ENCODE measurements around the gene PAPOLG. TPM values are rescaled to one million over a fixed set of nuclear protein-coding genes. Genes with fewer than 3 reads are reported as not detected.

The PAPOLG gene
- total and polyA plus RNA-seq, 2 of the 4 experiments (the other 2 are of a cell fraction) = 3.5 to 12.4 TPM

- no TSS peak for BruUV-seq (replicated peaks)
- no peaks in the 10 kb centered on the region for H3K79me1 ChIP-seq (ENCODE audit: low read depth in 1 of 2, low read length in 2 of 2)
- intact Hi-C loops (cut with micrococcal nuclease) (no loop called here), in situ Hi-C loops (cut with MboI; ENCODE audit: low sequenced_read_pairs) (no loop called here), dilution Hi-C loops (cut with HindIII; ENCODE audit: low sequenced_read_pairs, unreplicated experiment) (no loop called here)
- no peaks in the 10 kb centered on the region for H4K20me1 ChIP-seq (ENCODE audit: insufficient read depth, low read length)
- no peak overlapping the region for H4K5ac ChIP-seq (ENCODE audit: low read depth, low read length)
- no peak overlapping the region for H3K9ac ChIP-seq (ENCODE audit: low read depth, low read length)
- no peak overlapping the region for H2AK9ac ChIP-seq (replicated peaks; ENCODE audit: low read depth, low read length, poor library complexity)
- no peak overlapping the region for H2AK5ac ChIP-seq (ENCODE audit: low read depth, low read length)
- CTCF ChIA-PET = interaction anchor here (0.6 kb wide), 1 partner anchor 168 kb away, joined by 3 read pairs; no protein-coding TSS in a partner anchor
- no peak overlapping the region for H2BK20ac ChIP-seq (ENCODE audit: low read depth, low read length)
- no peak for DNase-seq
- H3K4me3 ChIP-seq (ENCODE audit: insufficient read depth, low read depth, low read length) = no peak overlapping the region
- H3K27ac ChIP-seq (ENCODE audit: insufficient read depth, low read length) = no peak overlapping the region
- ATAC-seq (ENCODE audit: low read depth) = no peak
- TF ChIP-seq FOS (IDR thresholded peaks at IDR 0.05; ENCODE audit: low read depth, low read length) (no peak), RCOR1 (IDR thresholded peaks at IDR 0.05; ENCODE audit: insufficient replicate concordance, low read length) (no peak), ELK1 (IDR thresholded peaks at IDR 0.05; ENCODE audit: borderline replicate concordance, low read depth, low read length) (no peak), POLR2A (IDR thresholded peaks at IDR 0.05; ENCODE audit: low read depth, low read length) (no peak), RFX5 (IDR thresholded peaks at IDR 0.05; ENCODE audit: low read depth, low read length) (no peak), CTCF (conservative IDR thresholded peaks at IDR 0.05; ENCODE audit: low read depth, low read length) (no peak), BHLHE40 (IDR thresholded peaks at IDR 0.05; ENCODE audit: low read depth, low read length) (no peak), CEBPB (IDR thresholded peaks at IDR 0.05; ENCODE audit: low read depth, low read length) (no peak), MXI1 (IDR thresholded peaks at IDR 0.05; ENCODE audit: borderline replicate concordance, low read depth, low read length) (no peak), USF2 (IDR thresholded peaks at IDR 0.05; ENCODE audit: low read depth, low read length) (no peak), MAZ (IDR thresholded peaks at IDR 0.05; ENCODE audit: borderline replicate concordance, low read depth, low read length) (no peak), SMC3 (IDR thresholded peaks at IDR 0.05; ENCODE audit: low read depth, low read length) (no peak), MAFK (IDR thresholded peaks at IDR 0.05; ENCODE audit: low read depth, low read length) (no peak)
- H3K56ac ChIP-seq (ENCODE audit: extremely low read depth, insufficient read depth, low read length) = no peak overlapping the region
- H3K4ac ChIP-seq (ENCODE audit: low read depth, low read length) = no peak overlapping the region
- H3K27me3 ChIP-seq (ENCODE audit: control insufficient read depth, insufficient read depth, low read length) = peaks cover 15% of the 10 kb centered on the region
- no peak overlapping the region for H3K4me2 ChIP-seq (ENCODE audit: low read depth, low read length)
- H2BK15ac ChIP-seq (ENCODE audit: low read depth, low read length) = no peak overlapping the region
- H3K9me3 ChIP-seq (ENCODE audit: control insufficient read depth, insufficient read depth, low read length) = no peaks in the 10 kb centered on the region
- H3K9me1 ChIP-seq (ENCODE audit: insufficient read depth, low read length) = no peaks in the 10 kb centered on the region
- no peak overlapping the region for H2AFZ ChIP-seq (replicated peaks; ENCODE audit: low read length, poor library complexity)
- H3K36me3 ChIP-seq (ENCODE audit: control insufficient read depth, insufficient read depth, low read length) = no peaks in the 10 kb centered on the region
- no peak overlapping the region for H2BK5ac ChIP-seq (ENCODE audit: low read depth, low read length, poor library complexity, severe bottlenecking)
- no peaks in the 10 kb centered on the region for H3K4me1 ChIP-seq (ENCODE audit: control insufficient read depth, insufficient read depth, low read length)
- POLR2A ChIA-PET (ENCODE audit: unreplicated experiment) = no interaction called here
- H3K23ac ChIP-seq (ENCODE audit: low read depth, low read length) = no peak overlapping the region
- H4K8ac ChIP-seq (ENCODE audit: low read depth in 2 of 2, low read length in 2 of 2) = no peak overlapping the region
- H3K18ac ChIP-seq (ENCODE audit: low read depth, low read length) = no peak overlapping the region
- WGBS, 2 experiments (ENCODE audit: extremely low coverage in 2 of 2, insufficient read length in 1 of 2) = no CpG with 5 or more reads among the region's 2 CpGs
- H4K91ac ChIP-seq (ENCODE audit: insufficient read depth, low read depth, low read length) = no peak overlapping the region
- no peak overlapping the region for H2BK120ac ChIP-seq (ENCODE audit: low read depth, low read length)
- no peak overlapping the region for H3K14ac ChIP-seq (replicated peaks; ENCODE audit: low read depth, low read length)
Observed at GRCh38 chr2:60825666-60826065, 69.6 kb downstream of the PAPOLG start.
